GM21717 (cell line): Measurements from ENCODE around the gene TELO2.

Experiments
- ATAC-seq: cut with Tn5 transposase; IDR thresholded peaks from one replicate; pipeline ENCODE4 v1.9.1; 2021; ENCODE audit warnings: mild to moderate bottlenecking, moderate library complexity; ENCODE audit not compliant: unreplicated experiment

The TELO2 gene

DNA sequence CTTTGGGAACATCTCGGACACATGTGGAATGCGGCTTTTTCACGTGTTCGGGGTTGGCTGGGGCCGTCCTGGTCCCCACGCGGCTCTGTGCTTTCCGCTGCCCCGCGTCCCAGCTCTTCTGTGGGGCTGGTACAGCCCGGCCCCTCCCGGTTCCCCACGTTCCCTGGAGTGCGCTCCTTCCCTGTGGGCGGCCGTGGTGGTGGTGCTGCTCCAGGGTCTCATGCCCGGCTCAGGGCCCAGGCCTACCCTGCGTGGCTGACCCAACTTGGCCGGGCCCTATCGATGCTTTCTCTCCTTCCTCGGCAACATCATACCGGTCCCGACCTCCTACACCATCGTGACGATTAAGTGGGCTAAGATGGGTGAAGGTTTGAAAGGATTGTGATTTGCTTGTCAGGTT is 3.3 kb downstream of the TELO2 start:
- no peak for ATAC-seq

- ATAC-seq: no peak
Observed at GRCh38 chr16:1497014-1497598, 3.9 kb downstream of the TELO2 start.

GRCh38 chr16:1498899-1499676 is 5.9 kb downstream of the TELO2 start:
- no peak for ATAC-seq

- ATAC-seq: no peak
Observed at GRCh38 chr16:1499756-1500464, 6.8 kb downstream of the TELO2 start.

DNA sequence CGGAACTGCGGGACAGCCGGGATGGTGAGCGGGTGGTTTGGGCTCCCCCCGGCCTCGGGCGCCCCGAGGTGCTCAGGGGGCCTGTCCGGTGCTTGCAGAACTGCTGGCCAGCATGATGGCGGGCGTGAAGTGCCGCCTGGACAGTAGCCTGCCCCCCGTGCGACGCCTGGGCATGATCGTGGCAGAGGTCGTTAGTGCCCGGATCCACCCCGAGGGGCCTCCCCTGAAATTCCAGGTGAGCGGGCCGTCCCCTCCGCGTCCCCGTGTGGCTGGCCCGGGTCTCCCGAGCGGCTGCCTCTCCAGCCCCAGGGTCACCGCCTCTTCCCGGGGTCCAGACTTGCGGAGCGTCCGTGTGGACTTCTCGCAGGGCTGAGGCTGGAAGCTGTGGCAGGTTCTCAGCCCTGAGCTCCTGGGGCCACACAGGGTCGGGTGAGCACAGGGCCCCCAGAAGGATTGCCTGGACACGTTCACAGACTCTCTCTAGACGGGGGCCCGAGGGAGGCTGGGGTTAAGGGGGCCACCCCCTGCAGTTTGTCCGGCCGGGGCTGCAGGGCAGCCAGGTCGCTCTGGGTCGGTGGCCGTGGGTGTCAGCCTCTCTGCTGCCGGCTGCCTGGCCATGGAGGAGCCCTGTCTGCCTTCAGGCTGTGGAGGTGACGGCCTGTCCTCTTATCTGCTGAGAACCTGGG is 7.4 kb downstream of the TELO2 start:
- ATAC-seq: no peak

- no peak for ATAC-seq
Observed at GRCh38 chr16:1501630-1502029, 8.5 kb downstream of the TELO2 start.

- ATAC-seq: no peak
Observed at GRCh38 chr16:1502092-1503004, 9.2 kb downstream of the TELO2 start.

DNA sequence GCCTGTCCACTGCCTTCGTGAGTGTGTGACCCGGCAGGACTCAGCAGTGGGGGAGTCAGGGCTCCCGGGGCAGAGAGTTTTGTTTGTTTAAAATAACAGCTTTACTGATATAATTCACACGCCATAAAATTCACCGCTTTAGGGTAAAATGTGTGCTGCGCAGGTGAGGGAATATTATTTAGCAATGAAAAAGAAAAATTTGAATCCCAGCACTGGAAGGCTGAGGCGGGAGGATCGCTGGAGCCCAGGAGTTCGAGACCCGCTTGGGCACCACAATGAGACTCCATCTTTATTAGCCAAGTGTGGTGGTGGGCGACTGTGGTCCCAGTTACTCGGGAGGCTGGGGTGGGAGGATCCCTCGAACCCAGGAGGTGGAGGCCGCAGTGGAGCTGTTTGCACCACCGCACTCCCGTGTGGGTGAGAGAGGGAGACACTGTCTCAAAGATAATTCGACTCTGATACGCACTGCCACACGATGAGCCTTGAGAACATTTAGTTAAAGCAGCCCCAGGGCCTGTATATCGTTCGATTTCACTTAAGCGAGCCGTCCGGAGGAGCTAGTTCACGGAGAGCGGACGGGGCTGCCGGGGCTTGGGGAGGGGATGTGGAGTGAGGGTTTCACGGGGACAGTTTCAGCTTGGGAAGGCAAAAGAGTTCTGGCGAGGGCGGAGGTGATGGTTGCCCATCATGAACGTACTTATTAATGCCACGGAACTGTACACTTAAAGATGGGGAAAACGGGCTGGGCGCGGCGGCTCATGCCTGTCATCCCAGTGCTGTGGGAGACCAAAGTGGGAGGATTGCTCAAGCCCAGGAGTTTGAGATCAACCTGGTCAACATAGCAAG is 10.2 kb downstream of the TELO2 start:
- no peak for ATAC-seq

DNA sequence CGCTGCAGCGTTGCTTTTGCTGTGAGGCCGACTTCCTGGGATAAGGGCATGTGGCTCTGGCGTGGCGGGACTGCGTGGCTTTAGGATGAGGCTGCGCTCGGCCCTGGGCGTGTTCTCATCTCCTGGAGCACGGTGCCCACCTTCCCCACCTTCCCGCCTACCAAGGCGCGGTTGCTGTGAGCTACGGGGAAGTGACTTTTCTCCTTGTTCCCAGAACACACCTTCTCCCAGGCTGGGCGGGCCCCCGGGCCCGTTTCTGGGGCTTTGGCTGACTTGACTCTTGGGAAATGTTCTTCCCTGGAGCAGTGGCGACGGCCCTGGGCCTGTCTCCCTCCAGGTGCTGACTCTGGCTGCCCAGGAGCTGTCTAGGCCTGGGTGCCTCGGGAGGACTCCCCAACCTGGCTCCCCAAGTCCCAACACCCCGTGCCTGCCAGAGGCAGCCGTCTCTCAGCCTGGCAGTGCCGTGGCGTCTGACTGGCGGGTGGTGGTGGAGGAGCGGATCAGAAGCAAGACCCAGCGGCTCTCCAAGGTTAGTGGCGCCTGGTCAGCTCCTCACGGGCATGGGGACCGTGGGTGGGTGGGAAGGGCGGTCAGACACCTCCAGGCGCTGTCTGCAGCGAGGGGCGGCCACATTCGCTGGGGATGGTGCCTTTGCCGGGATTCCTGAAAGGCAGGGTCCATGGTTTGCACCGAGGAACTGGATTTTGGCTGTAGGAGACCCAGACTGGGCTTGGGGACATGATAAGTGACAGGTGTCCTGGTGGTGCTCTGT is 12.1 kb downstream of the TELO2 start:
- ATAC-seq: no peak

DNA sequence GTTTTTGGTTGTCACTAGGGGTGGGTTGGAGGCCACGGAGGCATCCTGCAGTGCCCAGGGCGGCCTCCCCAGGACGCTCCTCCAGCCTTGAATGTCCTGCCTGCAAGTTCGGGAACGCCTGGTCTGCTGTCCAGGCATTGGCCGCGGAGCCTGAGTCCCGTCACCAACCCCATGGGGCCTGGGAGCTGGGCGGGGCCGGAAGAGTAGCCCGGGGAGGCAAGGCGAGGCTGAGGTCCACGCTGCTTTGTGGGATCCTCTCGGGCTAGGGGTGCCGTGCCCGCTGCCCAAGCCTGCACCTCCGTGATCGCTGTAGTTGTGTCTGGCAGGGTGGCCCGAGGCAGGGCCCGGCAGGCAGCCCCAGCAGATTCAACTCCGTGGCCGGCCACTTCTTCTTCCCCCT is 12.8 kb downstream of the TELO2 start:
- no peak for ATAC-seq

GRCh38 chr16:1506494-1507213 is 13.5 kb downstream of the TELO2 start:
- no peak for ATAC-seq

- ATAC-seq: no peak
Observed at GRCh38 chr16:1508494-1509187, 15.5 kb downstream of the TELO2 start.

DNA sequence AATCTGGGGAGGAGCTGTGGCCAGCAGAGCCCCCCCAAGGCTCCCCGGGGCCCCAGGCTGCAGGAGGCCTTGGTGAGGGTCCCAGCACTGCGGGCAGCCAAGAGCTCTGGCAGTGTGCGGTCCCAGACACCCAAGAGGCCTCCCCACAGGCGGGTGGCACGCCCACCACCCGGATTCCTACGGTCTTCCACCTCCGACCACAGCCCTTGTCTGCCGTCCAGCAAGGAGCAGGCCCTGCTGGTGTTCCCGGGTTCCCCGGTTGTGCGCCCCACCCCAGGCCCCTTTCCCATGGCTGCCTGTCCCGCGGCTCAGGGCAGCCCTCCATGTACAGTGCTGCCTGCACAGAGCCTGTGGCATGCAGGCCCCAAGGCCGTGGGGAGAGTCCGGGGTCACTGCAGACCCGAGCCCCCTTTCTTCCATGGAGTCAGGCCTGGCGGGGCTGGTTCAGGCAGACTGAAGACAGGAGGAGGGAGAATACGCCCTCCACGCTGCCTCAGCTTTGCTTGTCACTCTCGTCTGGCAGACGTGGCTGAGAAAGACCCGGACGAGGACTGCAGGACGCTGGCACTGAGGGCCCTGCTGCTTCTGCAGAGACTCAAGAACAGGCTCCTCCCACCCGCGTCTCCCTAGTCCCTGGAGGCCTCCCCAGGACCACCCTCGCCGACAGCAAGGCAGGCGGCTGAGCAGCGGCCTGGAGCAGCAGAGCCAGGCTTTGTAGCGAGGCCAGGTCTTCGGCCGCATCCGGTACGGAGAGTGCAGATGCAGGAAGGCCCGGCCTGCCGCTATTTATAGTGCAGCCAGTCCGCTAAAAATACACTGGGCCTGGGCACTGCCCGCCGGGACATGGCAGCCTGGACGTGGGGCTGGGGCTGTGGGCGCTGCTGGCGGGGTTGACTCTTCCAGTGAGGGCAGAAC is 16.4 kb downstream of the TELO2 start:
- no peak for ATAC-seq

- no peak for ATAC-seq
Observed at GRCh38 chr16:1510272-1510671, 17.1 kb downstream of the TELO2 start.

GRCh38 chr16:1510941-1511351 is 17.8 kb downstream of the TELO2 start:
- no peak for ATAC-seq
